Thyroid gland (tissue), 4 donors: ENCODE data around the gene WBP1L.

ENCODE experiments used
- POLR2A ChIP-seq, 2 donors: fragments of 450-650 bp; IDR thresholded peaks; one replicate each; pipeline ENCODE4 v1.6.1; 2017; ENCODE audit warnings: antibody characterized with exemption in 2 of 2, mild to moderate bottlenecking in 2 of 2, moderate library complexity in 1 of 2
- TF ChIP-seq, protein P1 (sequence below), 6 experiments: fragments of 200-600 bp in 3 of 6; fragments of 450-650 bp in 3 of 6; sonication (generic) in 3 of 6; IDR thresholded peaks; one replicate each; pipeline ENCODE4 v1.5.1; 2016 to 2019; ENCODE audit warnings: antibody characterized with exemption in 6 of 6, mild to moderate bottlenecking in 2 of 6, inconsistent platforms in 1 of 6, moderate library complexity in 1 of 6

DNA sequence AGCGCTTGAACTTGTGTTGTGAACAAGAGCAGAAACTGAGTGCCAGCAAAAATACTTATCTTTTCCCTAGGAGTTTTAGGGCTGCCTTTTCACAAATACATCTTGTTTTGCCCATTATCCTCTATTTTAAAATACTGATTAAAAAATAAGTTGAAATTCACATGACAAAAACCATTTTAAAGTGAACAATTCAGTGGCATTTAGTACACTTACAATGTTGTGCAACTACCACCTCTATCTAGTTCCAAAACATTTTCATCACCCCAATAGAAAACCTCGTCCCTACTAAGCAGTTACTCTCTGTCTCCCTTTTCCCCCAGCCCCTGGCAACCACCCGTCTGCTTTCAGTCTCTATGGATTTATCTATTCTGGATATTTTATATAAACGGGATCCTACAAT is 1.4 kb downstream of the WBP1L start:
- TF ChIP-seq, protein P1, sequence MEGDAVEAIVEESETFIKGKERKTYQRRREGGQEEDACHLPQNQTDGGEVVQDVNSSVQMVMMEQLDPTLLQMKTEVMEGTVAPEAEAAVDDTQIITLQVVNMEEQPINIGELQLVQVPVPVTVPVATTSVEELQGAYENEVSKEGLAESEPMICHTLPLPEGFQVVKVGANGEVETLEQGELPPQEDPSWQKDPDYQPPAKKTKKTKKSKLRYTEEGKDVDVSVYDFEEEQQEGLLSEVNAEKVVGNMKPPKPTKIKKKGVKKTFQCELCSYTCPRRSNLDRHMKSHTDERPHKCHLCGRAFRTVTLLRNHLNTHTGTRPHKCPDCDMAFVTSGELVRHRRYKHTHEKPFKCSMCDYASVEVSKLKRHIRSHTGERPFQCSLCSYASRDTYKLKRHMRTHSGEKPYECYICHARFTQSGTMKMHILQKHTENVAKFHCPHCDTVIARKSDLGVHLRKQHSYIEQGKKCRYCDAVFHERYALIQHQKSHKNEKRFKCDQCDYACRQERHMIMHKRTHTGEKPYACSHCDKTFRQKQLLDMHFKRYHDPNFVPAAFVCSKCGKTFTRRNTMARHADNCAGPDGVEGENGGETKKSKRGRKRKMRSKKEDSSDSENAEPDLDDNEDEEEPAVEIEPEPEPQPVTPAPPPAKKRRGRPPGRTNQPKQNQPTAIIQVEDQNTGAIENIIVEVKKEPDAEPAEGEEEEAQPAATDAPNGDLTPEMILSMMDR (IDR thresholded peaks at IDR 0.05), result no peak
- TF ChIP-seq POLR2A (IDR thresholded peaks at IDR 0.05), result no peak
